GM12878 (cell line): ENCODE measurements around the gene TAPBPL. TPM values are rescaled to one million over a fixed set of nuclear protein-coding genes. Genes with fewer than 3 reads are reported as not detected.

Experiments
- ASH2L ChIP-seq: fragments of 300-600, 200-600 bp; sonication (generic); IDR thresholded peaks from 2 replicates; pipeline ENCODE4 v1.6.1; 2017; ENCODE audit warnings: low read depth, mild to moderate bottlenecking, borderline replicate concordance
- E2F8 ChIP-seq: fragments of 450-650 bp; IDR thresholded peaks from 2 replicates; pipeline ENCODE4 v1.6.1; 2018; ENCODE audit warnings: mild to moderate bottlenecking, low read depth, moderate library complexity; ENCODE audit not compliant: partially characterized antibody
- IKZF2 ChIP-seq, 2 experiments: fragments of 450-650 bp; IDR thresholded peaks; 2 replicates each; pipeline ENCODE4 v1.6.1; 2017; ENCODE audit warnings: mild to moderate bottlenecking in 2 of 2, moderate library complexity in 2 of 2
- JUNB ChIP-seq: IDR thresholded peaks from 2 replicates; pipeline ENCODE4 v1.6.1; 2016; ENCODE audit warnings: antibody characterized with exemption, mild to moderate bottlenecking
- MXI1 ChIP-seq: fragments of 150-350 bp; IDR thresholded peaks from 2 replicates; pipeline ENCODE4 v1.6.1; 2011; ENCODE audit warnings: low read depth, mild to moderate bottlenecking, inconsistent platforms, low read length, improper control_type of control experiment
- NFXL1 ChIP-seq: fragments of 450-650 bp; IDR thresholded peaks from 2 replicates; pipeline ENCODE4 v1.6.1; 2017; ENCODE audit warnings: antibody characterized with exemption, mild to moderate bottlenecking, borderline replicate concordance
- PKNOX1 ChIP-seq: fragments of 450-650 bp; IDR thresholded peaks from 2 replicates; pipeline ENCODE4 v1.6.1; 2016; ENCODE audit warnings: mild to moderate bottlenecking
- PML ChIP-seq: IDR thresholded peaks from 2 replicates; pipeline ENCODE4 v1.6.1; 2012; ENCODE audit warnings: low read length, inconsistent platforms
- RBBP5 ChIP-seq: fragments of 200-600 bp; sonication (generic); conservative IDR thresholded peaks from 2 replicates; pipeline ENCODE4 v1.6.1; 2016
- RFX5 ChIP-seq: IDR thresholded peaks from 2 replicates; pipeline ENCODE4 v1.6.1; 2011; ENCODE audit warnings: low read depth, low read length, improper control_type of control experiment
- SREBF2 ChIP-seq: IDR thresholded peaks from 2 replicates; pipeline ENCODE4 v1.6.1; 2012; ENCODE audit warnings: mild to moderate bottlenecking, low read length
- TARDBP ChIP-seq: IDR thresholded peaks from 2 replicates; pipeline ENCODE4 v1.6.1; 2016; ENCODE audit warnings: borderline replicate concordance
- TCF12 ChIP-seq: IDR thresholded peaks from 2 replicates; pipeline ENCODE4 v1.6.1; 2011; ENCODE audit warnings: low read depth, mild to moderate bottlenecking, low read length
- ZBTB33 ChIP-seq: fragments of 450-650 bp; IDR thresholded peaks from 2 replicates; pipeline ENCODE4 v1.6.1; 2017; ENCODE audit warnings: mild to moderate bottlenecking
- ZNF274 ChIP-seq: IDR thresholded peaks from one replicate; pipeline ENCODE4 v1.8.0; 2011; ENCODE audit not compliant: insufficient read length, insufficient read depth
- ZNF687 ChIP-seq: fragments of 450-650 bp; IDR thresholded peaks from 2 replicates; pipeline ENCODE4 v1.6.1; 2017; ENCODE audit warnings: mild to moderate bottlenecking, moderate library complexity
- ZZZ3 ChIP-seq: IDR thresholded peaks from 2 replicates; pipeline ENCODE4 v1.6.1; 2011; ENCODE audit warnings: low read depth; ENCODE audit not compliant: control insufficient read depth, insufficient read length
- polyA plus RNA-seq, 11 experiments: library from polyadenylated mRNA; depleted of rRNA in 4 of 11; unstranded in 6 of 11; stranded (reverse) in 5 of 11; fragments of >200 nt; fragmentation: Nextera tagmentation in 4 of 11; fragmentation: Illumina TruSeq in 1 of 11; extraction: Ambion mirVana in 4 of 11; extraction: Trizol in 1 of 11; gene quantifications; 1 replicate in 1 of 11; 2 replicates in 10 of 11; pipeline versions ENCODE4 v1.2.1 to v1.2.3, GENCODE V29; 2011 to 2016; ENCODE audit warnings: inconsistent platforms in 2 of 11, missing spikeins in 2 of 11, low read depth in 1 of 11
- total RNA-seq, 4 experiments: library from RNA; depleted of rRNA in 3 of 4; stranded (reverse); fragments of >200 nt in 3 of 4; fragmentation: Illumina TruSeq in 1 of 4; extraction: Trizol in 1 of 4; gene quantifications; 2 replicates each; pipeline versions ENCODE4 v1.2.1 to v1.2.3, GENCODE V29; 2013 to 2021
- TF ChIP-seq, protein P1 (sequence below): IDR thresholded peaks from 2 replicates; pipeline ENCODE4 v1.6.1; 2011; ENCODE audit warnings: borderline replicate concordance, low read depth, mild to moderate bottlenecking, moderate library complexity, low read length; ENCODE audit not compliant: insufficient read depth, poor library complexity, severe bottlenecking

TAPBPL gene
- total and polyA plus RNA-seq, 10 of the 15 experiments (the other 5 are each of a cell fraction or from before 2014, with no cell fraction given) = 12.4 to 45.0 (median 29.9) TPM

- TF ChIP-seq, protein P1, sequence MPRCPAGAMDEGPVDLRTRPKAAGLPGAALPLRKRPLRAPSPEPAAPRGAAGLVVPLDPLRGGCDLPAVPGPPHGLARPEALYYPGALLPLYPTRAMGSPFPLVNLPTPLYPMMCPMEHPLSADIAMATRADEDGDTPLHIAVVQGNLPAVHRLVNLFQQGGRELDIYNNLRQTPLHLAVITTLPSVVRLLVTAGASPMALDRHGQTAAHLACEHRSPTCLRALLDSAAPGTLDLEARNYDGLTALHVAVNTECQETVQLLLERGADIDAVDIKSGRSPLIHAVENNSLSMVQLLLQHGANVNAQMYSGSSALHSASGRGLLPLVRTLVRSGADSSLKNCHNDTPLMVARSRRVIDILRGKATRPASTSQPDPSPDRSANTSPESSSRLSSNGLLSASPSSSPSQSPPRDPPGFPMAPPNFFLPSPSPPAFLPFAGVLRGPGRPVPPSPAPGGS = peak; percentile 27
- TF ChIP-seq ZNF274 (no peak), IKZF2 (IDR thresholded peaks at IDR 0.05) (peak; percentile 84 to 87), ASH2L (no peak), RBBP5 (no peak), RFX5 (no peak), PKNOX1 (peak; percentile 34; the same call in 1 of the 2 replicates), SREBF2 (no peak), E2F8 (no peak), JUNB (peak; percentile 55), NFXL1 (no peak), ZBTB33 (no peak), MXI1 (0 out of 2 replicates have a peak, but pooled peaks have one; percentile 43), TCF12 (peak; percentile 48; the same call in 1 of the 2 replicates), PML (no peak), TARDBP (no peak), ZZZ3 (no peak), ZNF687 (peak; percentile 85)
These were observed 8.4 kb upstream of the TAPBPL start (continued) for GRCh38 chr12:6443361-6443983.
